Neural progenitor cell (in vitro differentiated cells): ENCODE data around the gene FGF2.

ENCODE experiments used
- CTCF ChIP-seq: fragments of 200-600 bp; sonication (generic); IDR thresholded peaks from 2 replicates; pipeline ENCODE4 v1.5.1; 2017; ENCODE audit warnings: antibody characterized with exemption, mild to moderate bottlenecking
- EZH2 ChIP-seq: fragments of 200-600 bp; sonication (generic); IDR thresholded peaks from 2 replicates; pipeline ENCODE4 v1.6.1; 2017; ENCODE audit warnings: antibody characterized with exemption, mild to moderate bottlenecking, moderate library complexity

GRCh38 chr4:122903766-122904288, 77.2 kb downstream of the FGF2 start:
- TF ChIP-seq EZH2, result no peak
- TF ChIP-seq CTCF, result no peak
